ENCODE measurements around the gene PRICKLE3. TPM values are rescaled to one million over a fixed set of nuclear protein-coding genes. Genes with fewer than 3 reads are reported as not detected.

PRICKLE3 gene
- total and polyA plus RNA-seq, 2 donors (not counting 1 experiment from before 2014, with no cell fraction given), result 2.7 to 7.4 TPM

- Histone ChIP-seq H3K79me2 (ENCODE audit: control insufficient read depth, insufficient read depth, low read length) (no peaks in the 10 kb centered on the region), H3K4me3 (replicated peaks in 1 of 4; ENCODE audit: control extremely low read depth in 1 of 4, insufficient read depth in 1 of 4, low read depth in 3 of 4, low read length in 4 of 4) (no peak overlapping the region), H4K20me1 (ENCODE audit: control insufficient read depth, extremely low read depth, insufficient read depth, low read length) (no peaks in the 10 kb centered on the region), H2AFZ (ENCODE audit: low read length) (no peak overlapping the region), H3K4me2 (ENCODE audit: extremely low read depth, insufficient read depth, low read length) (no peak overlapping the region), H3K9me3 (ENCODE audit: control insufficient read depth, insufficient read depth, low read depth, low read length) (no peaks in the 10 kb centered on the region), H3K36me3 (ENCODE audit: control insufficient read depth, insufficient read depth, low read length) (no peaks in the 10 kb centered on the region), H3K27me3 (ENCODE audit: control insufficient read depth, insufficient read depth, low read length) (no peaks in the 10 kb centered on the region), H3K4me1 (ENCODE audit: control insufficient read depth, extremely low read depth, insufficient read depth, low read length) (peaks cover under 1% of the 10 kb centered on the region), H3K9ac (ENCODE audit: insufficient read depth, low read length) (no peak overlapping the region), H3K27ac (ENCODE audit: insufficient read depth, low read length) (no peak overlapping the region)
- DNase-seq (ENCODE audit: low read depth in 2 of 2), result no peak
- TF ChIP-seq CTCF (conservative IDR thresholded peaks at IDR 0.05 in 1 of 2, IDR thresholded peaks at IDR 0.05 in 1 of 2; ENCODE audit: low read depth in 1 of 2, low read length in 2 of 2), result no peak
- TF ChIP-seq EZH2 (IDR thresholded peaks at IDR 0.05; ENCODE audit: low read length, missing control alignments), result no peak
These were observed 24.5 kb downstream of the PRICKLE3 start for GRCh38 chrX:49161632-49162031.

- Histone ChIP-seq H4K20me1 (ENCODE audit: control insufficient read depth, extremely low read depth, insufficient read depth, low read length) (no peaks in the 10 kb centered on the region), H3K4me1 (ENCODE audit: control insufficient read depth, extremely low read depth, insufficient read depth, low read length) (no peaks in the 10 kb centered on the region), H3K4me2 (ENCODE audit: extremely low read depth, insufficient read depth, low read length) (no peak overlapping the region), H3K27ac (ENCODE audit: insufficient read depth, low read length) (no peak overlapping the region), H2AFZ (ENCODE audit: low read length) (no peak overlapping the region), H3K79me2 (ENCODE audit: control insufficient read depth, insufficient read depth, low read length) (no peaks in the 10 kb centered on the region), H3K9ac (ENCODE audit: insufficient read depth, low read length) (no peak overlapping the region), H3K36me3 (ENCODE audit: control insufficient read depth, insufficient read depth, low read length) (no peaks in the 10 kb centered on the region), H3K9me3 (ENCODE audit: control insufficient read depth, insufficient read depth, low read depth, low read length) (no peaks in the 10 kb centered on the region), H3K4me3 (replicated peaks in 1 of 4; ENCODE audit: control extremely low read depth in 1 of 4, insufficient read depth in 1 of 4, low read depth in 3 of 4, low read length in 4 of 4) (no peak overlapping the region), H3K27me3 (ENCODE audit: control insufficient read depth, insufficient read depth, low read length) (no peaks in the 10 kb centered on the region)
- no peak for TF ChIP-seq EZH2 (IDR thresholded peaks at IDR 0.05; ENCODE audit: low read length, missing control alignments)
- no peak for TF ChIP-seq CTCF (conservative IDR thresholded peaks at IDR 0.05 in 1 of 2, IDR thresholded peaks at IDR 0.05 in 1 of 2; ENCODE audit: low read depth in 1 of 2, low read length in 2 of 2)
- no peak for DNase-seq (ENCODE audit: low read depth in 2 of 2)
These were observed 25.3 kb downstream of the PRICKLE3 start for GRCh38 chrX:49160908-49161307.

- Histone ChIP-seq H3K4me3 (replicated peaks in 1 of 4; ENCODE audit: control extremely low read depth in 1 of 4, insufficient read depth in 1 of 4, low read depth in 3 of 4, low read length in 4 of 4) (no peak overlapping the region), H3K4me2 (ENCODE audit: extremely low read depth, insufficient read depth, low read length) (no peak overlapping the region), H3K36me3 (ENCODE audit: control insufficient read depth, insufficient read depth, low read length) (no peaks in the 10 kb centered on the region), H3K9me3 (ENCODE audit: control insufficient read depth, insufficient read depth, low read depth, low read length) (no peaks in the 10 kb centered on the region), H4K20me1 (ENCODE audit: control insufficient read depth, extremely low read depth, insufficient read depth, low read length) (no peaks in the 10 kb centered on the region), H3K4me1 (ENCODE audit: control insufficient read depth, extremely low read depth, insufficient read depth, low read length) (no peaks in the 10 kb centered on the region), H3K27me3 (ENCODE audit: control insufficient read depth, insufficient read depth, low read length) (no peaks in the 10 kb centered on the region), H2AFZ (ENCODE audit: low read length) (no peak overlapping the region), H3K79me2 (ENCODE audit: control insufficient read depth, insufficient read depth, low read length) (no peaks in the 10 kb centered on the region), H3K9ac (ENCODE audit: insufficient read depth, low read length) (no peak overlapping the region), H3K27ac (ENCODE audit: insufficient read depth, low read length) (no peak overlapping the region)
- TF ChIP-seq EZH2 (IDR thresholded peaks at IDR 0.05; ENCODE audit: low read length, missing control alignments), result no peak
- TF ChIP-seq CTCF (conservative IDR thresholded peaks at IDR 0.05 in 1 of 2, IDR thresholded peaks at IDR 0.05 in 1 of 2; ENCODE audit: low read depth in 1 of 2, low read length in 2 of 2), result no peak
- no peak for DNase-seq (ENCODE audit: low read depth in 2 of 2)
These were observed 29.0 kb downstream of the PRICKLE3 start for GRCh38 chrX:49157194-49157593.

All from fibroblast of lung (primary cell).